B cell (primary cell): ENCODE data around the gene TAS2R14.

ENCODE experiments used
- CTCF ChIP-seq: fragments of 200-600 bp; IDR thresholded peaks from one replicate; pipeline ENCODE4 v1.8.0; 2022; ENCODE audit warnings: antibody characterized with exemption, mild to moderate bottlenecking
- EZH2 ChIP-seq: IDR thresholded peaks from 2 replicates; pipeline ENCODE4 v1.6.1; 2012; ENCODE audit warnings: borderline replicate concordance, low read depth, mild to moderate bottlenecking, moderate library complexity, low read length; ENCODE audit not compliant: insufficient read depth, poor library complexity, severe bottlenecking

- TF ChIP-seq CTCF (no peak), EZH2 (no peak)
These were observed 38.5 kb downstream of the TAS2R14 start for GRCh38 chr12:10900530-10900929.
